Heart left ventricle (tissue), 16 donors: Measurements from ENCODE around the gene MRTO4. TPM values are rescaled to one million over a fixed set of nuclear protein-coding genes. Genes with fewer than 3 reads are reported as not detected.
"Not testable (repeated sequence)": the region's sequence is repeated elsewhere in the genome, so short reads cannot be mapped to it uniquely, and the experiment has no call there.

Experiments
- ATAC-seq, 4 donors: fragments of 200-7000 bp; cut with Tn5 transposase; one replicate each; pipeline ENCODE4 v1.9.1; 2020 to 2022; ENCODE audit warnings: moderate library complexity in 4 of 4, mild to moderate bottlenecking in 3 of 4, moderate number of reproducible peaks in 1 of 4
- DNase-seq, 5 donors: peaks; one replicate each; pipeline ENCODE4 v3.0.0-alpha.2; 2020
- H3K27ac ChIP-seq, 12 donors: fragments of 200-600 bp; sonication (generic) in 4 of 12; one replicate each; pipeline versions ENCODE4 v1.5.0 to v1.8.0; 2016 to 2022; ENCODE audit warnings: mild to moderate bottlenecking in 2 of 12
- H3K27me3 ChIP-seq, 9 donors: fragments of 200-600 bp; sonication (generic) in 2 of 9; one replicate each; pipeline versions ENCODE4 v1.5.1 to v1.8.0; 2016 to 2022; ENCODE audit warnings: mild to moderate bottlenecking in 3 of 9
- H3K36me3 ChIP-seq, 9 donors: fragments of 200-600 bp; sonication (generic) in 2 of 9; one replicate each; pipeline versions ENCODE4 v1.5.0 to v1.8.0; 2018 to 2022; ENCODE audit warnings: mild to moderate bottlenecking in 2 of 9
- H3K4me1 ChIP-seq, 12 donors: fragments of 200-600 bp; sonication (generic) in 4 of 12; one replicate each; pipeline versions ENCODE4 v1.5.0 to v1.8.0; 2016 to 2022; ENCODE audit warnings: mild to moderate bottlenecking in 3 of 12
- H3K4me3 ChIP-seq, 12 donors: fragments of 200-600 bp; sonication (generic) in 4 of 12; one replicate each; pipeline versions ENCODE4 v1.5.0 to v1.8.0; 2017 to 2022; ENCODE audit warnings: mild to moderate bottlenecking in 9 of 12, moderate library complexity in 4 of 12
- H3K9me3 ChIP-seq, 12 donors: fragments of 200-600 bp; sonication (generic) in 4 of 12; one replicate each; pipeline versions ENCODE4 v1.5.0 to v1.8.0; 2016 to 2022; ENCODE audit warnings: mild to moderate bottlenecking in 1 of 12
- CTCF ChIP-seq, 12 donors: fragments of 200-600 bp; sonication (generic) in 4 of 12; IDR thresholded peaks; one replicate each; pipeline versions ENCODE4 v1.5.0 to v1.8.0; 2018 to 2022; ENCODE audit warnings: antibody characterized with exemption in 12 of 12, mild to moderate bottlenecking in 5 of 12
- POLR2A ChIP-seq, 2 donors: fragments of 450-650 bp; IDR thresholded peaks; one replicate each; pipeline ENCODE4 v1.6.1; 2017; ENCODE audit warnings: antibody characterized with exemption in 2 of 2, mild to moderate bottlenecking in 2 of 2, moderate library complexity in 2 of 2
- WGBS, 4 donors: extraction: QIAGEN DNeasy Blood & Tissue Kit in 2 of 4; methylation state at CpG; one replicate each; pipeline versions ENCODE4 v1.1.5 to v1.1.7; 2013 to 2018; 5-methylcytosine and 5-hydroxymethylcytosine counted together
- intact Hi-C, 10 donors: fragments of 100-400 bp; cut with DNase I; formaldehyde crosslinking; loops; one replicate each; pipeline versions ENCODE4 v1.11.1 to v1.14.2; 2022
- polyA plus RNA-seq, 2 donors: library from polyadenylated mRNA; stranded (reverse); fragments of 200-250 nt; gene quantifications; one replicate each; pipeline ENCODE4 v1.2.3, GENCODE V29; 2013
- total RNA-seq, 9 donors: library from RNA; depleted of rRNA in 2 of 9; stranded (reverse); fragments of >200 nt in 2 of 9; fragmentation: NEBNext Ultra II Directional in 3 of 9; extraction: Animal tissue kit (Norgen Biotek cat#: 25700) in 3 of 9; gene quantifications; one replicate each; pipeline versions ENCODE4 v1.1.0 to v1.2.4, GENCODE V29; 2016 to 2023
- donor health status: ischemic (EF 13 %, LVEDD 7.1; RV severe dilation, severe dysfunction).
- donor health status: healthy with polysubstance abuse.
- donor health status: DM: no; HTN: yes; CAD: no.
- donor health status: DM: no; HTN: no; CAD: no.
- donor health status: ischemic (EF 25% LVEDD 6.9; RV normal size, moderate dysfunction).
- donor health status: ischemic (EF 25% LVEDD 5.7; RV mildly dilated, moderate dysfunction).
- donor health status: healthy.
- donor health status: DM: yes; HTN: yes; CAD: no.
- donor health status: ischemic (EF 35%, LVEDD 5.7; RV mildly dilated, moderate dysfunction).
- donor health status: nonischemic (EF 11% LVEDD 7.7; RV severe dilation, severe dysfunction).
- donor health status: DM: yes; HTN: yes; CAD: no.
- donor health status: PGD.
- donor health status: ischemic (EF 29% LVEDD 5.4; RV normal size, mild dysfunction).
- donor health status: nonischemic (EF 23%, LVEDD 6.1; RV moderate dilation, normal function).

Gene MRTO4
- total and polyA plus RNA-seq, 11 donors = 8.3 to 56.3 (median 14.9) TPM

DNA sequence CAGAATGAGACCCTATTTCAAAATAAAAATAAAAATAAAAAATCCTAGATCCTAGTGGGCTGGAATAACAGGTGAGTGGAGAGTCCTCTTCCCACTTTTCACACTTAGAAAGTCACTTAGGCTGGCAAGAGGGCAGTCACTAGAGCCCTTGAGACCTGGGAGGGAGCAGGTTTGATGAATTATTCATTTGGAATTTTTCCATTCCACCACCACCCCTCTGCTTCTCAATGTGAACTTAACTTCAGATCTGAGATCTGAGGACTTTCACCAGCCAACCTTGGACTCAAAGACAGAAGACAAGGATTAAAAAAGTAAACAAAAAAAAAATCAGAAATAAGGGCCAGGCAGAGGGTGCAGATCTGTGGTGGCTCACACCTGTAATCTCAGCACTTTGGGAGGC lies 20.5 kb downstream of the MRTO4 start:
- no peaks in the 10 kb centered on the region for H3K36me3 ChIP-seq
- H3K27ac ChIP-seq = no peak overlapping the region
- H3K9me3 ChIP-seq = peaks cover 0 to 18% (median 0%) of the 10 kb centered on the region in 12 donors
- peaks cover 0 to 13% (median 0%) of the 10 kb centered on the region in 9 donors for H3K27me3 ChIP-seq
- DNase-seq (no peak), ATAC-seq (no peak)
- no peak overlapping the region for H3K4me3 ChIP-seq
- peaks cover 0 to 5% (median 0%) of the 10 kb centered on the region in 12 donors for H3K4me1 ChIP-seq
- intact Hi-C loops = no loop called here
- no peak for TF ChIP-seq CTCF (IDR thresholded peaks at IDR 0.05)
- TF ChIP-seq POLR2A (IDR thresholded peaks at IDR 0.05) = no peak

- DNase-seq (no peak), ATAC-seq (peak in 2 of 4 donors; percentile 14 to 17)
- WGBS, 4 donors = 78 to 92% (median 86%) methylated on average over 15 to 22 of the region's 22 CpGs
- no peak overlapping the region for H3K27ac ChIP-seq
- peaks cover 0 to 13% (median 0%) of the 10 kb centered on the region in 9 donors for H3K27me3 ChIP-seq
- peaks cover 0 to 20% (median 0%) of the 10 kb centered on the region in 12 donors for H3K9me3 ChIP-seq
- H3K4me3 ChIP-seq = peak overlapping the region in 2 of 12 donors; percentile 12 to 16
- peaks cover 0 to 5% (median 0%) of the 10 kb centered on the region in 12 donors for H3K4me1 ChIP-seq
- intact Hi-C loops = no loop called here
- H3K36me3 ChIP-seq = no peaks in the 10 kb centered on the region
- TF ChIP-seq CTCF (IDR thresholded peaks at IDR 0.05) (no peak), POLR2A (IDR thresholded peaks at IDR 0.05) (no peak)
Measured at GRCh38 chr1:19273106-19273843, 21.7 kb downstream of the MRTO4 start.

DNA sequence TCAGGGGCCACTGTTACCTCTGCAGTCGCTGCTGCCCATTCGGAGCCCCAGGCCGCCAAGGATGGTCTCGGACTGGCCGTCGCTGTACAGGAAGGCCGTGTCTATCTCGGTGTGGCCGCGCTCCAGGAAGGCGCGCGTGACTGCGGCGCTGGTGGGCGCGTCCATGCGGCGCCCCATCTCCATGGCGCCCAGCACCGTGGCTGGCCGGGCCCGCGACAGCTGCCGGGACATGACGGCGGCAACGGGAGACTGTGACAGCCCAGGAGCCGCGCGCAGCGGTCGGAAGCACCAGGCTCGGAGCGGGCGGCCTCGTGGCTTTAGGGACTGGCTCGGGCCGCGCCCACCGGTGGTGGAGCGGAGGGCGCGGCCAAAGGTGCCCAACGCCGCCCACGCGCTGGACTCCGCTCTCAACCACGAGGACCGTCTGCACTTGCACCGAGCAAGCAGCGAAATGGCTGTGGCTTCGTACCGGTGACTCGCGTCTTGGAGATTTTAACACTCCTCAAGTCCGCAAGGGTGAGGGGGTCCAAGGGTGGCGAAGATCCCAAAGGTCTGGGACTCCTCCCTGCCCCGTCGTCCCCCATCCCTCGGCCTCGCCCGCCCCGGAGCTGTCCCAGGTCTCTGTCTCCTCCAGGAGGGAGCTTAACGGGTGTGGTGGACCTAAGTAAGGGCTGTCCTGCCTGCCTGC lies 22.4 kb downstream of the MRTO4 start:
- peak overlapping the region in 5 of 12 donors; percentile 12 to 25 (median 16) for H3K4me3 ChIP-seq
- intact Hi-C loops, H3K36me3 ChIP-seq, H3K4me1 ChIP-seq, H3K27ac ChIP-seq, DNase-seq: not testable (repeated sequence)
- H3K9me3 ChIP-seq = peaks cover 0 to 20% (median 0%) of the 10 kb centered on the region in 12 donors
- WGBS, 4 donors = 5 to 17% (median 12%) methylated on average over 11 to 58 of the region's 66 CpGs
- ATAC-seq = peak in 3 of 4 donors; percentile 30 to 63 (median 60)
- peaks cover 0 to 13% (median 0%) of the 10 kb centered on the region in 9 donors for H3K27me3 ChIP-seq

- Histone ChIP-seq H3K36me3 (no peaks in the 10 kb centered on the region), H3K4me1 (peaks cover 0 to 5% (median 0%) of the 10 kb centered on the region in 12 donors), H3K4me3 (no peak overlapping the region), H3K27me3 (peaks cover 0 to 13% (median 0%) of the 10 kb centered on the region in 9 donors), H3K27ac (no peak overlapping the region), H3K9me3 (peaks cover 0 to 20% (median 0%) of the 10 kb centered on the region in 12 donors)
- intact Hi-C loops = no loop called here
- TF ChIP-seq POLR2A (IDR thresholded peaks at IDR 0.05) (no peak), CTCF (IDR thresholded peaks at IDR 0.05) (no peak)
- 94 to 97% (median 96%) methylated on average over 5 of the region's 5 CpGs for WGBS, 4 donors
- DNase-seq = no peak
- ATAC-seq = no peak
Measured at GRCh38 chr1:19274636-19275035, 23.0 kb downstream of the MRTO4 start.
